Measurements from ENCODE around the gene AHR.

GRCh38 chr7:17256375-17256774 is 42.1 kb upstream of the AHR start:
- no peak for TF ChIP-seq CTCF (IDR thresholded peaks at IDR 0.05 in 4 of 5, conservative IDR thresholded peaks at IDR 0.05 in 1 of 5)
- TF ChIP-seq POLR2A (IDR thresholded peaks at IDR 0.05): no peak

Data from gastrocnemius medialis (tissue), 4 donors.